ENCODE measurements around the gene TXNRD2.

Gene TXNRD2

DNA sequence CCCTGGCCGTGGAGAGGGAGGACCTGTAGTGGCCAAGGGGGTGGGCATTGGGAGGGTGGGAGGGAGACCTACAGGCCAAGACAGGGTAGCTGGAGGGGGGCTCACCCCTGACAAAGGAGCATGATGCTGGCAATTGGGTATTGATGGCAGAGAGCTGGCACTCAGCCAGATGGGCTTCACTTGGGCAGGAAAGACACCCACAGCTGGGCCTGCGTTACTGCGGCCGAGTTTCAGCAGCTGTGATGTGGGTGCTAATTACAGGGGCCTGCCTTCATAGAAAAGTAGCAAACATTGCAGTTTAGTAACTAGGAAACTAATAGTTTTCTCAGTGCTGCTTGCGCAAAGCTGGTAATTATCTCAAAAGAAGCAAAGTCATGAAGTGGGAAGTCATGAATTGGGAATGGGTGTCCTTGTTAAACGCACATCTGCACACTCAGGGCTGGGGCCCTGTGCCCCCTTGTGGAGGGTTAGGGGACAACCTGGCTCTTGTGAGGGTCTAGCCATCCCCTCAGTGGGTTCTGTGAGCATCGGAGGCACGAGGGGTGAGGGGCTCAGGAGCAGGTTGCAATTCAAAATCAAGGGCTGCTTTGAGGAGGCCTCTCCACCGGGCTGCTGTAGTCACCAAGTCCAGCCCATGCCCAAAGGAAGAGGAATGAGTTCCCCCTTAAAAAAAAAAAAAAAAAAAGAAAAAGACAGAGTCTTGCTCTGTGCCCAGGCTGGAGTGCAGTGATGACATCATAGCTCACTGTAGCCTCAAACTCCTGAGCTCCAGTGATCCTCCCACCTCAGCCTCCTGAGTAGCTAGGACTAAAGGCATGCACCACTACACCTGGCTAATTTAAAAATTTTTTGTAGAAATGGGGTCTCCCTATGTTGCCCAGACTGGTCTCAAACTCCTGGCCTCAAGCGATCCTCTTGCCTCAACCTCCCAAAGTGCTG lies 24.4 kb upstream of the TXNRD2 start:
- DNase-seq = peak; percentile 95

- no peak for DNase-seq
These were observed 23.2 kb upstream of the TXNRD2 start for GRCh38 chr22:19964701-19965386.

DNA sequence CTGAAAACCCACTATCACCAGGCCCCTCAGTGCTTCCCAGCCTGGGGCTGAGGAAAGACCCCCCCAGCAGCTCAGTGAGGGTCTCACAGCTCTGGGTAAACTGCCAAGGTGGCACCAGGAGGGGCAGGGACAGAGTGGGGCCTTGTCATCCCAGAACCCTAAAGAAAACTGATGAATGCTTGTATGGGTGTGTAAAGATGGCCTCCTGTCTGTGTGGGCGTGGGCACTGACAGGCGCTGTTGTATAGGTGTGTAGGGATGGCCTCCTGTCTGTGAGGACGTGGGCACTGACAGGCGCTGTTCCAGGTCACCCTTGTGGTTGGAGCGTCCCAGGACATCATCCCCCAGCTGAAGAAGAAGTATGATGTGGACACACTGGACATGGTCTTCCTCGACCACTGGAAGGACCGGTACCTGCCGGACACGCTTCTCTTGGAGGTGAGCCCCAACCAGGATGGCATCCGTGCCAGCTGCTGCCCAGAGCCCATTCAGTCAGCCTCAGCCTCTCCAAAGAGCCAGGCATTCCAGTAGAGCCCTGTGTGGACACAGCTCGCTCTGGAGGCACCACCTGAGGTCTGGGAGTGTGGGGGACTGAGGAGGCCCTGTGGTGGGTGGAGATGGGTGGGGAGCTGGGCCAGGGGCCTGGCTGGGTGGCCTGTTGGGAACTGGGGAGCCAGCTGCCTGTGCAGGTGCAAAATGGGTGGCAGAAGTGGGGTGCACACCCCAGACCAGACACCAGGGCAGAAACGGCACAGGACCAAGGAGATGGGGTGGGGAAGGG lies 22.4 kb upstream of the TXNRD2 start:
- no peak for DNase-seq

- DNase-seq = no peak
These were observed 21.5 kb upstream of the TXNRD2 start for GRCh38 chr22:19962909-19963806.

DNA sequence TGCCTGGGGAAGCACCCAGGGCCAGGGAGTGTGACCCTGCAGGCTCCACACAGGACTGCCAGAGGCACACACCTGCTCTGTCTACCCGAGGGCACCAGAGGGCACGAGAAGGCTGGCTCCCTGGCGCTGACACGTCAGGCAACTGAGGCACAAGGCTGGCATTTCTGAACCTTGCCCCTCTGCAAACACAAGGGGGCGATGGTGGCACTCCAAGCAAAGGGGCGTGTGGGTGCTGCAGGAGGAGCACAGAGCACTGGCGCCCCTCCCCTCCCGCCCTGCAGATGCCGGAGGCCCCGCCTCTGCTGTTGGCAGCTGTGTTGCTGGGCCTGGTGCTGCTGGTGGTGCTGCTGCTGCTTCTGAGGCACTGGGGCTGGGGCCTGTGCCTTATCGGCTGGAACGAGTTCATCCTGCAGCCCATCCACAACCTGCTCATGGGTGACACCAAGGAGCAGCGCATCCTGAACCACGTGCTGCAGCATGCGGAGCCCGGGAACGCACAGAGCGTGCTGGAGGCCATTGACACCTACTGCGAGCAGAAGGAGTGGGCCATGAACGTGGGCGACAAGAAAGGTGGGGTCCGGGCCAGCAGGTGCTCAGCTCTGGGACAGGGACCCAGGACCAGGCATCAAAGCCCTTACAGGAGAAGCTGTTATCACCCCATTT lies 20.8 kb upstream of the TXNRD2 start:
- peak; percentile 94 for DNase-seq

DNA sequence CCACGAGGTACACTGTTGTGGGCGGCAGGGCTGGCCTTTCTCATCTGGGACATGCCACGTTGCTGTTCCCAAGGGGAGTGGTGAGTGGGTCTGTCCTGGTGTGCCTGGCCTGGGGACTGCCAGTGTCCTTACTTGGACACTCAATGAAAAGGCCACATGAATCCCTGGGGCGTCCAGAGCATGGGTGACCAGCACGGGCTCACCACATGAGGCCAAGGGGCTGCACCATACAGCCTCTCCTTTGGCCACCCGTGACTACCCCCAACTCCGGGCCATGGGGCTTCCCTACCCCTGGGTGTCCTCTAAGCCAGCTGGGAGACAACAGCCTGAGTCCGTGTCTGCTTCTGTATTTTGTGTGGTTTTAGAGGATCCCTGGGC lies 20.2 kb upstream of the TXNRD2 start:
- no peak for DNase-seq

GRCh38 chr22:19961201-19961580 lies 19.6 kb upstream of the TXNRD2 start:
- no peak for DNase-seq

GRCh38 chr22:19960491-19961200 lies 19.0 kb upstream of the TXNRD2 start:
- DNase-seq = no peak

DNA sequence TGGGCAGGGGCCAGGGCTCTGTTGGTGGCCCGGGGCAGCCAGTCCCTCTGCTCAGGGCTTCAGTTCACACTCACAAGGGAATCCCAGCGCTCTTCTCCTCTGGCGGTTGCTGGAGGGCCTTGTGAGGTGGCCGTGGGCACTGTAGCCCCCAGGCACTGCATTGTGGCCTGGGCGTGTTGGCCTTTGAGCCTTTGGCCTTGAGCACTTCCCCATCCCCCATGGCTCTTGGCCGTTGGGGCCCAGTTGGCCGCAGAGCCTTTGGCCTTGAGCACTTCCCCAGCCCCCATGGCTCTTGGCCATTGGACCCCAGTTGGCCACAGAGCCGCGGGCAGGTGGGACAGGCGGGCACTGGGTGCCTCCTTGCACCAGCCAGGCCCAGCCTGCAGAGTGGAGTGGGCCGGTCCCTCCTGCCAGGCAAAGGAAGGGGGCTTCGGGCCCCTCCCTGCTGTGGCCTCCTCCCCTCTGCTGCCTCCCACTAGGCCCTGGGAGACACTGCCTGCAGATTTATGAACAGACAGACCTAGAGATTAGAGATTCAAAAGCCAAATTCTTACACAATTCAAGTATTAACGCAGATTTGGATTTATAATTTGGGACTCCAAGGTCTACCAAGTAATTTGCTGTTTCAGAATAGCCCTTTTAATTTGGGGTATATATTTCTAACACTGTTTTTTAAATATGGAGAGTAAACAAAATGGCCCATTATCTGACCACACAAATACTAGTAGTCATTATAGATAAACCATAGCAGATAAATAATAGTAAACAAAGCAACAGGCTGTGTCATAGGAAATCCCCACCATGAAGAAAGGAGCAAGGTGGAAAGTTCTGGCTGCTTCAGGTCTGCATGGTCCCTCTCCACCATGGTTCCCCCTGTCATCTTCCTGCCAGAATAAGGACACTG lies 18.2 kb upstream of the TXNRD2 start:
- DNase-seq = no peak

- DNase-seq = peak; percentile 34
These were observed 17.5 kb upstream of the TXNRD2 start for GRCh38 chr22:19959043-19959586.

GRCh38 chr22:19958083-19959042 lies 16.7 kb upstream of the TXNRD2 start:
- DNase-seq = no peak

DNA sequence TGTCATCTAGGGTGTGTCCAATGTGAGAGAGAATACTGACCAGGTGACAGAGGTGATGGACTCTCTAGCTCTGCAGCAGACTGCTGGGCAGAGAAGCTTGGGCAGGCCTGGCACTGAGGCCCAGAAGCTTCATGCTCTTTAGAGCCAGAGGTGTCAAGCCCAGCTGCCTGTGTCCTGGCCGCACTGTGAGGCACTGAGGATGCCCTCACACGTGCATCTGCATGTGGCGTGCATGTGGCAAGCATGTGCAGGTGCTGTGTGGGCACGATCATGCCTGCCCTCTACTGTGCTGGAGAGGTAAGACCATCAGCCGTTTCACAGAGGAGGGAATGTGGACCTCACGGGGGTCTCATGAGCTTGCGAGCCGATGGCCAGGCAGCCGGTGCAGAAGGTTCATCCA lies 15.8 kb upstream of the TXNRD2 start:
- DNase-seq = no peak

DNA sequence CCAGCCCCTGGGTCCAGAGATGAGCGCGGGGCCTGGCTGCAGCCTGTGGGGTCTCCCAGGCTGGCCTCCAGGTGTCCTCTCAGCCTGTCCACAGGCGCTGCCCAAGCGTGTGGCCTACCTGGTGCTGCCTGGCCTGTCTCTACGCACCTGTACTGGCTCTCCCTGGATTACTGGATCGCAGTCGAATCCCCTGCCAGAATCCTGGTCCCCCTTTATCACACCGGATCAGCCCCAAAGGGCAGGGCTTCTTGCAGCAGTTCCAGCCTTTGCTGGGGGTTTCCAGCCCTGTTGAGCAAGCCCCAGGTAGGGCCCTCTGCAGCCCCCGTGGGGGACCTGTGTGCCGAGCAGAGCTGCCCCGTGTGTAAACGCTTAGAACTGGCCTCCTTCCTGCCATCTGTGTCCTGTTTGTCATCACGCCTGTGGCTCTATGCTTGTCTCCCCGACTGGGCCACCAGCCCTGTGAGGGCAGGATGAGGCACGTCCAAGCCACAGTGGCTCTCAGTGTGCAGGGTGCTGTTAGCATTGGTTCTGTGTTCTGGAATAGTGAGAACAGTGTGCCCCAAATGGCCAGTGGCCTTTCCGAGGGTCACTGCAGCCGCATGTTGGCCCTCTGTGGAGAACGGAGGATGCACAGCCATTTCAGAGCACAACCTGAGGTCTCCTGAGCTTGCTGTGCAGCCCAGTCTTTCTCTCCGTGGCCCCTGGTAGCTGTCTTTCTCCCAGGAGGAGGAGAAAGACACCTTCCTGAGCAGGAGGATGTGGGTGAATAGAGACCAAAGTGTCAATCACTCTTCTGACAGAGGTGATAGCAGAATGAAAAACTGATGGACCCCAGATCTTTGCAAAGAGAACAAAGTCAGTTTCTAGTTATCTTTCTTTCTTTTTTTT lies 13.9 kb upstream of the TXNRD2 start:
- peak; percentile 40 for DNase-seq

GRCh38 chr22:19951346-19951745 lies 9.7 kb upstream of the TXNRD2 start:
- DNase-seq = no peak

GRCh38 chr22:19948057-19948760 lies 6.6 kb upstream of the TXNRD2 start:
- no peak for DNase-seq

Measured in NCI-H69 (cell line).